Keratinocyte (primary cell): ENCODE measurements around the gene CRLF3.

ENCODE experiments used
- EZH2 ChIP-seq: IDR thresholded peaks from one replicate; pipeline ENCODE4 v1.6.1; 2012; ENCODE audit warnings: inconsistent platforms, mild to moderate bottlenecking, low read length, moderate library complexity
- TF ChIP-seq, protein P1 (sequence below), 3 experiments: IDR thresholded peaks in 1 of 3; conservative IDR thresholded peaks in 1 of 3; optimal IDR thresholded peaks in 1 of 3; 2 replicates in 2 of 3; 3 replicates in 1 of 3; pipeline versions ENCODE3 to v1.5.1; 2011; ENCODE audit warnings: low read length in 3 of 3, mild to moderate bottlenecking in 3 of 3, moderate library complexity in 2 of 3, control low read depth in 1 of 3, inconsistent platforms in 1 of 3; ENCODE audit not compliant: insufficient read depth in 2 of 3; ENCODE audit errors: extremely low read depth in 1 of 3

DNA sequence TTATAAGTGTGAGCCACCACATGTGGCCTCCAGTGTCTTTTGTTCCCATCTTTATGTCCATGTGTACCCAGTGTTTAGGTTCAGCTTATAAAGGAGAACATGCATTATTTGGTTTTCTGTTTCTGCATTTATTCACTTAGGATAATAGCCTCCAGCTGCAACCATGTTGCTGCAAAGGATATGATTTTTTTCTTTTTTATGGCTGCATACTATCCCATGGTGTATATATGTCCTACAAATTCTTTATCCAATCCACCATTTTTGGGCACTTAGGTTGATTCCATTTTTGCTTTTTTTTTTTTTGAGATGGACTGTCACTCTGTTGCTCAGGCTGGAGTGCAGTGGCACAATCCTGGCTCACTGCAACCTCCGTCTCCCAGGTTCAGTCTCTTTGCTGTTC lies 40.1 kb upstream of the CRLF3 start:
- TF ChIP-seq, protein P1, sequence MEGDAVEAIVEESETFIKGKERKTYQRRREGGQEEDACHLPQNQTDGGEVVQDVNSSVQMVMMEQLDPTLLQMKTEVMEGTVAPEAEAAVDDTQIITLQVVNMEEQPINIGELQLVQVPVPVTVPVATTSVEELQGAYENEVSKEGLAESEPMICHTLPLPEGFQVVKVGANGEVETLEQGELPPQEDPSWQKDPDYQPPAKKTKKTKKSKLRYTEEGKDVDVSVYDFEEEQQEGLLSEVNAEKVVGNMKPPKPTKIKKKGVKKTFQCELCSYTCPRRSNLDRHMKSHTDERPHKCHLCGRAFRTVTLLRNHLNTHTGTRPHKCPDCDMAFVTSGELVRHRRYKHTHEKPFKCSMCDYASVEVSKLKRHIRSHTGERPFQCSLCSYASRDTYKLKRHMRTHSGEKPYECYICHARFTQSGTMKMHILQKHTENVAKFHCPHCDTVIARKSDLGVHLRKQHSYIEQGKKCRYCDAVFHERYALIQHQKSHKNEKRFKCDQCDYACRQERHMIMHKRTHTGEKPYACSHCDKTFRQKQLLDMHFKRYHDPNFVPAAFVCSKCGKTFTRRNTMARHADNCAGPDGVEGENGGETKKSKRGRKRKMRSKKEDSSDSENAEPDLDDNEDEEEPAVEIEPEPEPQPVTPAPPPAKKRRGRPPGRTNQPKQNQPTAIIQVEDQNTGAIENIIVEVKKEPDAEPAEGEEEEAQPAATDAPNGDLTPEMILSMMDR (optimal IDR thresholded peaks at IDR 0.05 in 1 of 3, IDR thresholded peaks at IDR 0.05 in 1 of 3, conservative IDR thresholded peaks at IDR 0.05 in 1 of 3; ENCODE audit: extremely low read depth in 1 of 3, insufficient read depth in 2 of 3, low read length in 3 of 3) = no peak
- TF ChIP-seq EZH2 = no peak
